ENCODE results near the gene MYO1B. TPM values are rescaled to one million over a fixed set of nuclear protein-coding genes. Genes with fewer than 3 reads are reported as not detected.

Gene MYO1B
- total and polyA plus RNA-seq, 2 of the 8 experiments (the other 6 are each of a cell fraction or from before 2014, with no cell fraction given) = 15.5 to 61.2 TPM

GRCh38 chr2:191383486-191383885 lies 138.3 kb downstream of the MYO1B start:
- Histone ChIP-seq H2AK5ac (ENCODE audit: low read depth, low read length) (no peak overlapping the region), H4K20me1 (replicated peaks in 1 of 2; ENCODE audit: control insufficient read depth in 1 of 2, insufficient read depth in 2 of 2, low read length in 2 of 2) (no peaks in the 10 kb centered on the region), H3K4ac (replicated peaks; ENCODE audit: insufficient read length, low read depth, low read length) (no peak overlapping the region), H2BK20ac (ENCODE audit: low read length) (no peak overlapping the region), H3K18ac (ENCODE audit: extremely low read depth, low read length) (no peak overlapping the region), H2BK15ac (ENCODE audit: low read length) (no peak overlapping the region), H2BK120ac (replicated peaks; ENCODE audit: low read depth, low read length) (no peak overlapping the region), H3K36me3 (ENCODE audit: control insufficient read depth in 2 of 4, insufficient read depth in 4 of 4, low read length in 3 of 4) (peaks cover 2 to 37% (median 16%) of the 10 kb centered on the region in 4 experiments), H3K9ac (replicated peaks in 1 of 4; ENCODE audit: extremely low read depth in 1 of 4, low read depth in 3 of 4, low read length in 3 of 4) (no peak overlapping the region), H3K9me3 (ENCODE audit: insufficient read depth in 2 of 2, low read depth in 1 of 2, low read length in 1 of 2) (no peaks in the 10 kb centered on the region), H3K14ac (ENCODE audit: insufficient read length) (no peak overlapping the region), H4K5ac (ENCODE audit: insufficient read length, low read depth, low read length) (no peak overlapping the region), H4K91ac (replicated peaks; ENCODE audit: insufficient read length, low read length) (no peak overlapping the region), H2BK5ac (ENCODE audit: low read depth, low read length) (no peak overlapping the region), H3K23me2 (ENCODE audit: low read depth, low read length) (no peaks in the 10 kb centered on the region), H3K4me2 (ENCODE audit: insufficient read depth in 1 of 2, low read depth in 2 of 2, low read length in 2 of 2) (no peak overlapping the region), H3K27me3 (replicated peaks in 1 of 4; ENCODE audit: control insufficient read depth in 3 of 4, extremely low read depth in 1 of 4, insufficient read depth in 3 of 4, low read length in 3 of 4) (no peaks in the 10 kb centered on the region), H2BK12ac (ENCODE audit: low read depth, low read length) (no peak overlapping the region), H2AFZ (ENCODE audit: low read length) (no peak overlapping the region), H3K4me3 (ENCODE audit: extremely low read depth in 1 of 4, insufficient read depth in 2 of 4, low read depth in 3 of 4, low read length in 4 of 4) (no peak overlapping the region), H3K23ac (ENCODE audit: insufficient read length) (no peak overlapping the region), H4K8ac (ENCODE audit: extremely low read depth, insufficient read depth, low read length) (no peak overlapping the region), H3K79me1 (ENCODE audit: low read depth, low read length) (no peaks in the 10 kb centered on the region), H3K56ac (replicated peaks; ENCODE audit: insufficient read length, low read depth, low read length) (no peak overlapping the region), H3K27ac (ENCODE audit: low read depth, low read length) (no peak overlapping the region), H3K4me1 (replicated peaks in 1 of 4; ENCODE audit: control insufficient read depth in 3 of 4, insufficient read depth in 4 of 4, low read length in 3 of 4) (no peaks in the 10 kb centered on the region), H3K79me2 (ENCODE audit: control insufficient read depth in 1 of 2, insufficient read depth in 2 of 2, low read length in 2 of 2) (no peaks in the 10 kb centered on the region)
- no peak for FAIRE-seq
- TF ChIP-seq TCF12 (IDR thresholded peaks at IDR 0.05; ENCODE audit: low read depth, low read length) (no peak), KDM5A (IDR thresholded peaks at IDR 0.05; ENCODE audit: low read length) (no peak), RXRA (IDR thresholded peaks at IDR 0.05; ENCODE audit: insufficient read depth, low read depth, low read length) (no peak), MAX (IDR thresholded peaks at IDR 0.05) (no peak), SRF (IDR thresholded peaks at IDR 0.05; ENCODE audit: low read depth, low read length) (no peak), SUZ12 (IDR thresholded peaks at IDR 0.05; ENCODE audit: low read length) (no peak), CHD2 (IDR thresholded peaks at IDR 0.05; ENCODE audit: low read length) (no peak), CBX5 (IDR thresholded peaks at IDR 0.05; ENCODE audit: low read depth, low read length) (no peak), BACH1 (IDR thresholded peaks at IDR 0.05; ENCODE audit: low read length) (no peak), CEBPB (IDR thresholded peaks at IDR 0.05; ENCODE audit: low read depth, low read length) (no peak), BCL11A (IDR thresholded peaks at IDR 0.05; ENCODE audit: low read depth in 2 of 2, low read length in 2 of 2) (no peak), HDAC6 (IDR thresholded peaks at IDR 0.05; ENCODE audit: low read depth, low read length) (no peak), NANOG (IDR thresholded peaks at IDR 0.05; ENCODE audit: insufficient read depth, low read depth, low read length, poor library complexity, severe bottlenecking) (no peak)
- POLR2A ChIA-PET (ENCODE audit: partially characterized antibody) = no interaction called here
- WGBS, 2 experiments (ENCODE audit: extremely low coverage in 1 of 2, insufficient coverage in 1 of 2, insufficient read length in 1 of 2, insufficient replicate concordance in 2 of 2, low coverage in 1 of 2, low lambda C conversion rate in 2 of 2, missing lambda C conversion rate in 1 of 2) = 0% methylated on average over 1 of the region's 1 CpG; no CpG with 5 or more reads in 1 of the 2 experiments
- no peak for DNase-seq (ENCODE audit: low read depth in 1 of 2, low spot score in 2 of 2)
- CTCF ChIA-PET (ENCODE audit: partially characterized antibody) = interaction anchor here (1.8 kb wide), 1 partner anchor 152 kb away, joined by 6 read pairs; no protein-coding TSS in a partner anchor

All from H1 (cell line).